ENCODE measurements around the gene PPFIA2. TPM values are rescaled to one million over a fixed set of nuclear protein-coding genes. Genes with fewer than 3 reads are reported as not detected.
"Not testable (repeated sequence)": the region's sequence is repeated elsewhere in the genome, so short reads cannot be mapped to it uniquely, and the experiment has no call there.

The PPFIA2 gene
- total RNA-seq, 1 donor from 2014 or later, result not detected

GRCh38 chr12:81211306-81211705 lies 547.8 kb downstream of the PPFIA2 start:
- intact Hi-C loops (cut with micrococcal nuclease), result no loop called here

- intact Hi-C loops (cut with micrococcal nuclease), result not testable (repeated sequence)
These were observed 549.4 kb downstream of the PPFIA2 start for GRCh38 chr12:81209772-81210225.

- intact Hi-C loops (cut with micrococcal nuclease), result no loop called here
These were observed 550.1 kb downstream of the PPFIA2 start for GRCh38 chr12:81209012-81209411.

- intact Hi-C loops (cut with micrococcal nuclease), result no loop called here
These were observed 550.8 kb downstream of the PPFIA2 start for GRCh38 chr12:81208187-81208911.
